ENCODE data around the gene GPRIN3. TPM values are rescaled to one million over a fixed set of nuclear protein-coding genes. Genes with fewer than 3 reads are reported as not detected.
"Not testable (repeated sequence)": the region's sequence is repeated elsewhere in the genome, so short reads cannot be mapped to it uniquely, and the experiment has no call there.

Gene GPRIN3
- total RNA-seq, 2 experiments from 2014 or later = 46.4 TPM

DNA sequence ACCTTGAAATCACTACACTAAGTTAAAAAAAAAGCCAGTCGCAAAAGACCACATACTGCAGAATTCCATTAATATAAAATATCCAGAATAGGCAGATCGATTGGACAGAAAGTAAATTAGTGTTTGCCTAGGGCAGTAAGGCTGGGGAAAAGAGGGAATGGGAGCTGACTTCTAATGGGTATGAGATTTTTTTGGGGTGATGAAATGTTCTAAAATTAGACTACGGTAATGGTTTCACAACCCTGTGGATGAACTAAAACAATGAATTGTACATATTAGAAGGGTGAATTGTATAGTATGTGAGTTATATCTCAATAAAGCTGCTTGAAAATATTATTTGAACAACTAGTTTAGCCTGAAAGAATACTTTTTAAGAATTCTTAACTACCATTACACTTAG is 6.7 kb upstream of the GPRIN3 start:
- Mint-ChIP-seq H3K4me3 (no peak overlapping the region), H3K36me3 (ENCODE audit: low read depth) (no peaks in the 10 kb centered on the region), H3K27ac (no peak overlapping the region), H3K27me3 (no peaks in the 10 kb centered on the region), H3K4me1 (ENCODE audit: low read depth) (peaks cover 48% of the 10 kb centered on the region), H3K9me3 (no peaks in the 10 kb centered on the region)
- Histone ChIP-seq H3K27me3 (ENCODE audit: control insufficient read depth in 1 of 2, insufficient read depth in 2 of 2, low read length in 2 of 2) (no peaks in the 10 kb centered on the region), H3K9me3 (ENCODE audit: control insufficient read depth in 1 of 2, insufficient read depth in 1 of 2, low read length in 2 of 2) (no peaks in the 10 kb centered on the region), H3K27ac (ENCODE audit: low read depth in 1 of 2, low read length in 2 of 2) (no peak overlapping the region), H3K4me3 (ENCODE audit: low read length) (no peak overlapping the region), H3K4me1 (ENCODE audit: insufficient read depth, low read length) (peaks cover 33% of the 10 kb centered on the region), H3K36me3 (ENCODE audit: insufficient read depth, low read length) (no peaks in the 10 kb centered on the region)
- CTCF ChIA-PET = interaction anchor here (0.6 kb wide), 1 partner anchor 59 kb away, joined by 3 read pairs; no protein-coding TSS in a partner anchor
- no peak for ATAC-seq (ENCODE audit: poor library complexity)
- intact Hi-C loops (cut with DNase I, micrococcal nuclease) = no loop called here
- POLR2A ChIA-PET = interaction anchor here (0.8 kb wide), 1 partner anchor 8 kb away, joined by 3 read pairs; no protein-coding TSS in a partner anchor
- no peak for DNase-seq
- TF ChIP-seq, protein P1, sequence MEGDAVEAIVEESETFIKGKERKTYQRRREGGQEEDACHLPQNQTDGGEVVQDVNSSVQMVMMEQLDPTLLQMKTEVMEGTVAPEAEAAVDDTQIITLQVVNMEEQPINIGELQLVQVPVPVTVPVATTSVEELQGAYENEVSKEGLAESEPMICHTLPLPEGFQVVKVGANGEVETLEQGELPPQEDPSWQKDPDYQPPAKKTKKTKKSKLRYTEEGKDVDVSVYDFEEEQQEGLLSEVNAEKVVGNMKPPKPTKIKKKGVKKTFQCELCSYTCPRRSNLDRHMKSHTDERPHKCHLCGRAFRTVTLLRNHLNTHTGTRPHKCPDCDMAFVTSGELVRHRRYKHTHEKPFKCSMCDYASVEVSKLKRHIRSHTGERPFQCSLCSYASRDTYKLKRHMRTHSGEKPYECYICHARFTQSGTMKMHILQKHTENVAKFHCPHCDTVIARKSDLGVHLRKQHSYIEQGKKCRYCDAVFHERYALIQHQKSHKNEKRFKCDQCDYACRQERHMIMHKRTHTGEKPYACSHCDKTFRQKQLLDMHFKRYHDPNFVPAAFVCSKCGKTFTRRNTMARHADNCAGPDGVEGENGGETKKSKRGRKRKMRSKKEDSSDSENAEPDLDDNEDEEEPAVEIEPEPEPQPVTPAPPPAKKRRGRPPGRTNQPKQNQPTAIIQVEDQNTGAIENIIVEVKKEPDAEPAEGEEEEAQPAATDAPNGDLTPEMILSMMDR (IDR thresholded peaks at IDR 0.05) = no peak

DNA sequence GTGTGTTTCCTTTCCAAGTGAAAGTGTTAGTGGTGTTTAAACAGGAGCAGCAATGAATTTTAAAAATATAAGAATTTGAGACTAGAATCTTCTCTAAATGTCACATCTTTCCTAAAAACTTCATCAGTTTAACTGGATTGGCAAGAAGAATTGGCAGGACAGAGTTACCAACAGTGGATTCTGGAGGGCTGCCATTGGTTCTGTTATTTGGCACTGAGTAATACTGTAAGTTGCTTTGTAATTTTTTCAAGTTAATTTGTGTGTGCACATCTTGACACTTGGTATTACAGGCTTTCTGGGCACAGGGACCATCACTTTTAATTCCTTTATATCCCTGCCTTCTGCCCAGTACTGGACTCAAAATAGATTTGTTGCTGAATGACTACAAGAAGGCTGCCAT is 4.5 kb upstream of the GPRIN3 start:
- Histone ChIP-seq H3K27ac (ENCODE audit: low read depth in 1 of 2, low read length in 2 of 2) (no peak overlapping the region), H3K4me1 (ENCODE audit: insufficient read depth, low read length) (peaks cover 25% of the 10 kb centered on the region), H3K9me3 (ENCODE audit: control insufficient read depth in 1 of 2, insufficient read depth in 1 of 2, low read length in 2 of 2) (no peaks in the 10 kb centered on the region), H3K36me3 (ENCODE audit: insufficient read depth, low read length) (no peaks in the 10 kb centered on the region), H3K27me3 (ENCODE audit: control insufficient read depth in 1 of 2, insufficient read depth in 2 of 2, low read length in 2 of 2) (no peaks in the 10 kb centered on the region), H3K4me3 (ENCODE audit: low read length) (no peak overlapping the region)
- Mint-ChIP-seq H3K4me1 (ENCODE audit: low read depth) (peaks cover 38% of the 10 kb centered on the region), H3K4me3 (no peak overlapping the region), H3K9me3 (no peaks in the 10 kb centered on the region), H3K36me3 (ENCODE audit: low read depth) (peaks cover 1% of the 10 kb centered on the region), H3K27ac (no peak overlapping the region), H3K27me3 (no peaks in the 10 kb centered on the region)
- ChIA-PET CTCF (interaction anchor here (2.4 kb wide), 1 partner anchor 12 kb away, joined by 9 read pairs; no protein-coding TSS in a partner anchor), POLR2A (interaction anchor here (0.6 to 1.8 kb wide), 2 partner anchors 12 to 54 kb away, joined by 3 to 9 read pairs; no protein-coding TSS in a partner anchor)
- ATAC-seq (ENCODE audit: poor library complexity) = no peak
- no peak for DNase-seq
- intact Hi-C loops (cut with DNase I, micrococcal nuclease) = no loop called here
- TF ChIP-seq, protein P1 (IDR thresholded peaks at IDR 0.05) = no peak

DNA sequence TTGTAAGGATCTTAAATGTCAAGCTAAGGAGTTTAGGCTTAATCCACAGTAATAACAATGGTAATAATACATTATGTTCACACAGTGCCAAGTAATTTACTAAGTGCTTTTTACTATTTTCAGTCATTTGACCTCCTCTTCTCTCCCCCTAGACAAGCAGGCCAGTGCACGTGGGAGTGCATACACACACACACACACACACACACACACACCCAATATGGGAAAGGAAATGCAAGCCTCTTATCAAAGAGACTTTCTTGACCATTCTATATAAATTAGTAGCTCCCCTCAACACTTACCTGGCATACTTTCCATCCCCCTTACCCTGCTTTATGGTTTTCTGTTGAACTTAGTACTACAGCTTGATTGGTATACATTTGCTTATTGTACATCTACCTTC is 3.8 kb upstream of the GPRIN3 start:
- Mint-ChIP-seq H3K4me3 (no peak overlapping the region), H3K27ac (no peak overlapping the region)
- POLR2A ChIA-PET = interaction anchor here (0.6 to 1.8 kb wide), 4 partner anchors 12 to 53 kb away, joined by 3 to 9 read pairs (median 4); no protein-coding TSS in a partner anchor

DNA sequence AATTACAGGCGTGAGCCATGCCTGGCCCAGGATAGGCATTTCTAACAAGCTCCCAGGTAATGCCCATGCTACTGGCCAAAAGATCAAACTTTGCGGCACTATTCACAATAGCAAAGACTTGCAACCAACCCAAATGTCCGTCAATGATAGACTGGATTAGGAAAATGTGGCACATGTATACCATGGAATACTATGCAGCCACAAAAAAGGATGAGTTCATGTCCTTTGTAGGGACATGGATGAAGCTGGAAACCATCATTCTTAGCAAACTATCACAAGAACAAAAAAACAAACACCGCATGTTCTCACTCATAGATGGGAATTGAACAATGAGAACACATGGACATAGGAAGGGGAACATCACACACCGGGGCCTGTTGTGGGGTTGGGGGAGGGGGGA is 1.6 kb upstream of the GPRIN3 start:
- peak overlapping the region; percentile 95 for H3K4me3 Mint-ChIP-seq
- not testable (repeated sequence) for H3K27me3 Mint-ChIP-seq; H3K4me3 ChIP-seq (ENCODE audit: low read length); DNase-seq; H3K9me3 ChIP-seq (ENCODE audit: control insufficient read depth in 1 of 2, insufficient read depth in 1 of 2, low read length in 2 of 2); ATAC-seq (ENCODE audit: poor library complexity); H3K27ac ChIP-seq (ENCODE audit: low read depth in 1 of 2, low read length in 2 of 2); H3K27me3 ChIP-seq (ENCODE audit: control insufficient read depth in 1 of 2, insufficient read depth in 2 of 2, low read length in 2 of 2); H3K9me3 Mint-ChIP-seq; H3K36me3 ChIP-seq (ENCODE audit: insufficient read depth, low read length)
- peak overlapping the region; percentile 22 for H3K27ac Mint-ChIP-seq
- ChIA-PET POLR2A (interaction anchor here (1.1 to 2.1 kb wide), 4 partner anchors 9 to 29 kb away, joined by 3 to 10 read pairs (median 3); no protein-coding TSS in a partner anchor), CTCF (interaction anchor here (1.0 to 2.0 kb wide), 3 partner anchors 11 to 48 kb away, joined by 3 to 5 read pairs (median 3); no protein-coding TSS in a partner anchor)
- H3K36me3 Mint-ChIP-seq (ENCODE audit: low read depth) = peaks cover 16% of the 10 kb centered on the region
- peaks cover 23% of the 10 kb centered on the region for H3K4me1 ChIP-seq (ENCODE audit: insufficient read depth, low read length)
- intact Hi-C loops (cut with DNase I, micrococcal nuclease) = loop anchor here (2.0 to 10.0 kb wide), 3 partner anchors 14 to 194 kb away; partner anchors contain the start of gene TIGD2 (in 1 of the 2)
- H3K4me1 Mint-ChIP-seq (ENCODE audit: low read depth) = peaks cover 53% of the 10 kb centered on the region

More for the DNA sequence above, 3.8 kb upstream of the GPRIN3 start:
- no peaks in the 10 kb centered on the region for H3K36me3 ChIP-seq (ENCODE audit: insufficient read depth, low read length)
- no peaks in the 10 kb centered on the region for H3K9me3 ChIP-seq (ENCODE audit: control insufficient read depth in 1 of 2, insufficient read depth in 1 of 2, low read length in 2 of 2)
- H3K4me1 Mint-ChIP-seq (ENCODE audit: low read depth) = peaks cover 37% of the 10 kb centered on the region
- no peak overlapping the region for H3K27ac ChIP-seq (ENCODE audit: low read depth in 1 of 2, low read length in 2 of 2)
- peaks cover 19% of the 10 kb centered on the region for H3K4me1 ChIP-seq (ENCODE audit: insufficient read depth, low read length)
- no peaks in the 10 kb centered on the region for H3K27me3 ChIP-seq (ENCODE audit: control insufficient read depth in 1 of 2, insufficient read depth in 2 of 2, low read length in 2 of 2)
- ATAC-seq (ENCODE audit: poor library complexity) = no peak
- no peak overlapping the region for H3K4me3 ChIP-seq (ENCODE audit: low read length)
- CTCF ChIA-PET = interaction anchor here (1.3 to 2.4 kb wide), 2 partner anchors 12 to 56 kb away, joined by 4 to 9 read pairs; no protein-coding TSS in a partner anchor
- H3K36me3 Mint-ChIP-seq (ENCODE audit: low read depth) = peaks cover 7% of the 10 kb centered on the region
- DNase-seq = no peak
- TF ChIP-seq, protein P1 (IDR thresholded peaks at IDR 0.05) = no peak
- intact Hi-C loops (cut with DNase I, micrococcal nuclease) = no loop called here
- H3K27me3 Mint-ChIP-seq = no peaks in the 10 kb centered on the region
- no peaks in the 10 kb centered on the region for H3K9me3 Mint-ChIP-seq

Measured in CD4-positive, alpha-beta T cell (primary cell).